Right renal pelvis (tissue), 4 donors: ENCODE results near the gene RTEL1. TPM values are rescaled to one million over a fixed set of nuclear protein-coding genes. Genes with fewer than 3 reads are reported as not detected.
"Not testable (repeated sequence)": the region's sequence is repeated elsewhere in the genome, so short reads cannot be mapped to it uniquely, and the experiment has no call there.

Source experiments
- DNase-seq, 4 donors: peaks; one replicate each; pipeline ENCODE4 v3.0.0-alpha.2; 2013; ENCODE audit warnings: low read depth in 4 of 4, low spot score in 3 of 4, missing footprints in 1 of 4
- polyA plus RNA-seq, 4 donors: library from polyadenylated mRNA; unstranded; fragments of 120-200 nt; gene quantifications; one replicate each; pipeline ENCODE4 v1.2.1, GENCODE V29; 2013; ENCODE audit not compliant: insufficient read length in 4 of 4

RTEL1 gene
- polyA plus RNA-seq, 4 donors, result 15.8 to 18.2 (median 17.6) TPM

DNA sequence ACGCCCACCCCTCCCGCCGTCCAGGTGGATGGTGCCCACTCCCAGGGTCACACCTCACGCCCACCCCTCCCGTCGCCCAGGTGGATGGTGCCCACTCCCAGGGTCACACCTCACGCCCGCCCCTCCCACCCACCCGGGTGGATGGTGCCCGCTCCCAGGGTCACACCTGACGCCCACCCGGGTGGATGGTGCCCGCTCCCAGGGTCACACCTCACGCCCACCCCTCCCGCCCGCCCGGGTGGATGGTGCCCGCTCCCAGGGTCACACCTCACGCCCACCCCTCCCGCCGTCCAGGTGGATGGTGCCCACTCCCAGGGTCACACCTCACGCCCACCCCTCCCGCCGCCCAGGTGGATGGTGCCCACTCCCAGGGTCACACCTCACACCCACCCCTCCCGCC, 7.6 kb upstream of the RTEL1 start:
- DNase-seq, result not testable (repeated sequence)

DNA sequence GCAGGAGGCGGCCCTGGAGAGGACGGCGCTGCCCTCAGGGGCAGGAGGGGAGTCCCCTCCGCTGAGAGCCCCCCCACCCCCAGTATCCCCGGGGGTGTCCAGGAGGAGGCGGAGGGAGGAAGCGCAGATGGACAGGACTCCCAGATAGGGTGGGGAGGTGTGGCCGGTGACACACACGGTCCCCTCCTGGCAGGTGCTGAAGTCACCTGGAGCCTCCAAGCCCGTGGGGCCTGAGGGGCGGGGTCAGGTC, 6.2 kb upstream of the RTEL1 start:
- no peak for DNase-seq

DNA sequence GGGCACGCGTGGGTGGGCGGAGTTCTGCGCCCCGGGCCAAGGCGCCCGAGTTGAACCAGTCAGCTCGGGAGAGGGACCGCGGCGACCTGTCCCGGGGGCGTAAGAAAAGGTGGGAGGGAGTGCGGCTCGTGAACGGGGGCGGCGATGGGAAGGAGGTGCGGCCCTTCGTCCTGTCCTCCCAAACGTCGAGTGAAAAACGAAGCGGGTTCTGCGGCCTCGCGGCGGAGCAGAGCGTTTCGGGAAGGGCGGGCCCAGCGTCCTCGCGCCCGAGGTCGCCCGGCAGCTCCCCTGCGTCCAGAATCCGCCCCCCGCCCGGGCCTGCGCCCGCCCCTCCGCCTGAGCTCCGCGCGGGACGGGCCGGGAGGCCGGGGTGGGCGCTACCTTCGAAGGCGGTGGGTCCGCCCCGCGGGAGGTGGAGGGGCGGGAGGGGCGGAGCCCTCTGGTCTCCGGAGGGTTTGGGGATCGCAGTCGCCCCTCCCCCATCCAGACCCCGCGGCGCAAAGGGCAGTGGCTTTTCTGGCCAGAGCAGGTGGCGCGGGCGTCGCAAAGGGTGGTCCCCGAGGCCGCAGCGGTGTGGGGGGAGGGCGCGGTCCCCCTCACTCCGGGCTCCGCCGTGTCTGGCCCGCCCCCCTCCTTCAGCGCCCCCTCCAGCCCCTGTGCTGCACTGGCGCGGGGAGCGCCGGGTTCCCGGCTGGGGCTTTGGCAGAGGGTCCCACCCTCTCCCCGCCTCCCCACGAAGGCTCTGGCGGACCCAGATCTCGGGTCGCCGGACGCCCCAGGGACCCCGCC, 5.7 kb upstream of the RTEL1 start:
- no peak for DNase-seq

DNA sequence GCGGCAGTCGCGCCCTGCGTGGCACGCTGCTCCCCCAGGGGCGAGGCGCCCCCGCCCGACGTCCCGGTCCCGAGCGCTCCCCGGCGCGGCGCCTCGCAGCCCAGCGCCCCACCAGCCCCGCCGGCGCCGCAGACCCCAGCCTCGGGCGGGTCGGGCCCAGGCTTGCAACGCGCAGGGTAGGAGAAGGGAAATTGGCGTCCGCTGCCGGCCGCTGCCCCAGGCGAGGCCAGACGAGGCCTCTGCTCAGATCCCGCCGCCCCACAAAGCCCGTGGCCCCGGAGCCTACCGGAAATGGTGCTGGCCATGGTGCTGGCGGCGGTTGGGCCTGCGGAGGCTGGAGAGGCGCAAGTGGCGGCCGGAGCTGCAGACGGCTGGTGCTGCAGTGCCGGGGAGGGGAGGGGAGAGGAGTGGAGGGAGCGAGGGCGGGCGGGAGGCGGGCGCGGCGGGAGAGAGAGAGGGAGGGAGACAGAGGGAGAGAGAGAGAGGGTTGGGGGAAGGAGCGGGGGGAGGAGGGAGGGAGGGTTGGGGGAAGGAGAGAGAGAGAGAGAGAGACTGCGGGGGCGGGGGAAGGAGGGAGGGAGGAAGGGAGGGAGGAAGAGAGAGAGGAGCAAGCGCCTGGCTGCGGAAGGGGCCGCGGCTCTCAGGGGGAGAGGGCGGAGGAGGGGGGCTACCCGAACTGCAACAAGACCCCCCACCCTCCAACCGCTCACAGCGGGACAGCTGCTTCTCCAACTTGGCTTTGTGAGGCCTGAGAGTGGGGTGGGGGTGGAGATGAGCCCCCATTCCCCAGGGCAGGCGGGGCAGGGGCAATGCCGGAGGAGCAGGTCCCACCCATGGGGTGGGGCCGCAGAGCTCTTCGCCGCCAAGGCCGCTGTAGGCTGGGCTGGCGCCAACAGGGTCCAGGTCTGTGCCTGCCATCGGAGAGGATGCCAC, 4.8 kb upstream of the RTEL1 start, which contains the start of gene STMN3:
STMN3 (minus strand) TSS at position 384 of the 933 bp plus-strand sequence; CDS start at position 305, 79 bp downstream.
- peak; percentile 81 to 88 (median 86) for DNase-seq

DNA sequence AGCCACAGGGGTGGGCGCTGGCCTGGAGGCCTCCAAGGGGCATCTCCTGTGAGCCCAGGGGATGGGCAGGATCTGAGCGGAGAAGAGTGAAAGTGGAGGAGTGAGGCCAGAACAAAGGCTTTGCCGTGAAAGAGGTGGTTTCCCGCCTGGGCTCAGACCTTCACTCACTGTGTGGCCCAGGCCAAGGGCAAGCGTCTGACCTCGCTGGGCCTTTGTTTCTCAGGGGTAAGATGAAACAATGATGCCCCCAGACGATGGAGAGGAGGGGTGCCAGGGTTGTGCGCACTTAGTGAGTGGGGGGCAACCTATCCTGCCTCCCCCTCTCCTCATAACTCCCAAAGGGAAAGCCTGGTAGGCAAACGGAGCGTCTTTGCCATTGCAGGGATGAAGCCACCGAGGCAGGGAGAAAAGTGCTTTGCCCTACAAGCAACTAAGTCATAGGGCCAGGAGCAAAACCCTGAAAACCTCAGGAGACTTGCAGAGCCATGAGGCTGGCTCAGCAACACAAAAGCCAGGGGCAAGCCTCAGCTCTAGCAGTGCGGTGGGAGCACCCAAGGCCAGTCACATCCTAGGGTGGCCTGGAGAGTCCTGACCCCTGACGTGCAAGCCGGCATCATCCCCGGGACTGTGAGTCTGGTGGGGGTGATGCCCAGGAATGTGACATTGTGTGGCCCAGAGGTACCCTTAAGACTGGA, 4.0 kb upstream of the RTEL1 start:
- no peak for DNase-seq

DNA sequence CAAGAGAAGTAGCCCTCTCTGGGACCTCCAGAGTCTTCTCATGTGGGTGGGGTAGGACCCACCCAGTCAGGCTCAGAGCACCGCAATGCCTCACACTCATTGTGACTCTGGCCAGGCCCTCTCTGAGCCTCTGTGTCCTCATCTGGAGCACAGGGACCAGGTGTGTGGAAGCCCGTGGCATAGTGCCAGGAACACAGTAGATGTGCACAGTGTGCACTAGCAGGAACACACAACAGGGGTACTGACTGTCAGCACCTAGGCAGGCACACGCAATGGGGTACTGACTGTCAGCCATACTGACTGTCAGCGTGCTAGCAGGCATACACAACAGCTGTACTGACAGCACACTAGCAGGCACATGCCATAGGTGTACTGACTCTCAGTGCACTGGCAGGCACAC, 2.9 kb upstream of the RTEL1 start:
- DNase-seq, result no peak

DNA sequence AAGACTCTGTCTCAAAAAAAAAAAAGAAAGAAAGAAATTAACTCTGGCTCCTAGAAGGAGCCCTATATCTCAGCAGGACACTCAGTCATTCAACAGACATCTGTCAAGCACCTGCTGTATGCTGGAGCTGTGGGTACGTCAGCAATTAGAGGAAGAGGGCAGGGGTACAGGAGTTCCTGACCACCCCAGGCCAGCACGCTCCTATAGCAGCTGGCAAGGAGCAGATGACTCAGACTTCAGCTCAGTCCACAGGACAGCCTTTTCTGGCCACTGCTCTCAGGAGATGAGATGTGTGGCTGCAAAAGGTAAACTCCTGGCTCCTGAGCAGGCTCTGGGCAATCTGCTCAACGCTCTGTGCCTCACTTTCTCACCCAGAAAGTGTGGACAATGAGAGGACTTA, 1.7 kb upstream of the RTEL1 start:
- DNase-seq, result no peak

DNA sequence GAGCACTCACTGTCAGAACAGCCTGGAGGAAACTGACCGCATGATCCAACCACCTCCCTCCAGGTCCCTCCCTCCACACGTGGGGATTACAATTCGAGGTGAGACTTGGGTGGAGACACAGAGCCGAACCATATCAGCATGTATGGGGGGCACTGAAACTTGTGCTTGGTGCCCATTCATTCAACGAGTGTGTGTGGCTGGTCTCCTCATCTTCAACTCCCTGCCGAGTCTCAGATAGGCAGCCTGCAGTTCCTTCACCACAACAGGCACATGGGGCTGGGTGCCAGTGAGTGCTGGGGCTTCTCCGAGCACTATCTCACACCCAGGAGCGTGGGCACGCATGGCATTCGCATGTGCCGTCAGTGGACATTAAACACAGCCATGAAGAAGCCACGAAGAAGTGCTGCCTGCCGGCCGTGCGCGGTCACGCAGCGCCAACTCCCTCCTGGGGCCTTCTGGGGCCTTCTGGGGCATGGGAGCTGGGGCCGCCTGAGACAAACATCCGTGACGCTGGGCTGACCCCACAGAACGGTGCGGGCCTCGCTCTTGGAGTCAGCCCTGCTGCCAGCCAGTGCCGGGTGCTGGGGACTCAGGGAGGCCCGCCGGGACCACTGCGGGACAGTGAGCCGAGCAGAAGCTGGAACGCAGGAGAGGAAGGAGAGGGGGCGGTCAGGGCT, 714 bp upstream of the RTEL1 start:
- DNase-seq, result no peak

DNA sequence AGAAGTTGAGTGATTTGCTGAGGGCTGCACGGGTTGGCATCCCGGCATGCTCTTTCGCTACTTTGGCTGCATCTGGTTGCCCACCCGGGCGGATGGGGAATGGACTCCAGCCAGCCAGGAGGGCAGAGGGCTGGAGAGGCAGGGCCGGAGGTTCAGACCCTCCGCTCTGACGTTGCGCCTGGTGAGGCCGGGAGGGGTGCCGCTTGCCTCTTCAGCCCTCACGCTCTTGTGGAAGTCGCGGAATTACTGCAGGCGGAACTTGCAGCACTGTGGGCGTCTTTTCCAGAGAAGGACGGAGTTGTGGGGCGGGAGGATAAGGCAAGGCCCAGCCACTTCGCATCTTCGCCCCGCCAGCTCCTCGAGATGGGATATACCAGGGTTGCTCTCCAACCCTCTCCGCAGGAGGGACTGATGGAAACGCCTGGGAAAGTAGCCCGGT, 656 bp downstream of the RTEL1 start:
- DNase-seq, result no peak

DNA sequence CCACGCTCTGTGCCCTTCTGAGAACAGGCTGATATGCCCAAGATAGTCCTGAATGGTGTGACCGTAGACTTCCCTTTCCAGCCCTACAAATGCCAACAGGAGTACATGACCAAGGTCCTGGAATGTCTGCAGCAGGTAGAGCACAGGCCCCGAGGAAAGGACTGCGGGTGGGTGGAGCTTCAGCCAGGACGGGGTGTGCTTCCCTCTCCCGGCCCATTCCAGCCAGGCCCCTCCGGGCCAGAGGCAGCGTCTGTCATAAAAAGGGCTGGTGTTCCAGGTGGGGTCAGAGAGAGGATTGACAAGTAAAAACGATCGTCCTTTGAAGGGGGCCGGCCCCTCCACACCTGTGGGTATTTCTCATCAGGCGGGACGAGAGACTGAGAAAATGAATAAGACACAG, 1.3 kb downstream of the RTEL1 start:
- DNase-seq, result no peak

DNA sequence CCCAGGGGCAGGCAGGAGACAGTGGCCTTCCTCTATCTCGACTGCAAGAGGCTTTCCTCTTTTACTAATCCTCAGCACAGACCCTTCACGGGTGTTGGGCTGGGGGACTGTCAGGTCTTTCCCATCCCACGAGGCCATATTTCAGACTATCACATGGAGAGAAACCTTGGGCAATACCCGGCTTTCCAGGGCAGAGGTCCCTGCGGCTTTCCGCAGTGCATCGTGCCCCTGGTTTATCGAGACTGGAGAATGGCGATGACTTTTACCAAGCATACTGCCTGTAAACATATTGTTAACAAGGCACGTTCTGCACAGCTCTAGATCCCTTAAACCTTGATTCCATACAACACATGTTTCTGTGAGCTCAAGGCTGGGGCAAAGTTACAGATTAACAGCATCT, 2.1 kb downstream of the RTEL1 start:
- not testable (repeated sequence) for DNase-seq

DNA sequence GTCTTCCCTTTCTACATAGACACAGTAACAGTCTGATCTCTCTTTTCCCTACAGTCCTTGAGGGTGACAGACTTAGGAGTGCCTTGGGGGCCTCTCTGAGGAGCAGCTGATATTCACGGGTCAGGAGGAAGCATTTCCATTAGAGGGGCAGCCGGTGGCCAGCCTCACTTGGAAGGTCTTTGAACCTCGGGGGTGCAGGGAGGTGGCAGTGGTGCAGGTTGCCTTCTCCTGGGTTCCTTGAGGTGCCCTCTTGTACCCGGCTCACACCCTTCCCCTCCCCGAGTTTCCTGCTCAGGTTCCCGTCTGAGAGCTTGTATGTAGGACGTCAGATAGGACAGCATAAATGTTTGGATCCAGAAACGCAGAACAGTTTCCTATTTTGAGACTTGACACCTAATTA, 2.5 kb downstream of the RTEL1 start:
- no peak for DNase-seq

DNA sequence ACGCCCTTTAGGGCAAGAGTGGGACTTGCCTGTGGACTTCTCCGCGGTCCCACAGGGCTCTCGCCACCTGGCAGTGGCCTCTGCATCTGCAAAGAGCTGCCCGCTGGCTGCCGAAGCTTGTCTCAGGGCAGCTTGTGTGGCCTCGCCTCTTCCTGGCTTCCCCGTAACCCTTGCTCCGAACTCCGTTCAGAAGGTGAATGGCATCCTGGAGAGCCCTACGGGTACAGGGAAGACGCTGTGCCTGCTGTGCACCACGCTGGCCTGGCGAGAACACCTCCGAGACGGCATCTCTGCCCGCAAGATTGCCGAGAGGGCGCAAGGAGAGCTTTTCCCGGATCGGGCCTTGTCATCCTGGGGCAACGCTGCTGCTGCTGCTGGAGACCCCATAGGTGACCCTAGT, 3.0 kb downstream of the RTEL1 start:
- no peak for DNase-seq

DNA sequence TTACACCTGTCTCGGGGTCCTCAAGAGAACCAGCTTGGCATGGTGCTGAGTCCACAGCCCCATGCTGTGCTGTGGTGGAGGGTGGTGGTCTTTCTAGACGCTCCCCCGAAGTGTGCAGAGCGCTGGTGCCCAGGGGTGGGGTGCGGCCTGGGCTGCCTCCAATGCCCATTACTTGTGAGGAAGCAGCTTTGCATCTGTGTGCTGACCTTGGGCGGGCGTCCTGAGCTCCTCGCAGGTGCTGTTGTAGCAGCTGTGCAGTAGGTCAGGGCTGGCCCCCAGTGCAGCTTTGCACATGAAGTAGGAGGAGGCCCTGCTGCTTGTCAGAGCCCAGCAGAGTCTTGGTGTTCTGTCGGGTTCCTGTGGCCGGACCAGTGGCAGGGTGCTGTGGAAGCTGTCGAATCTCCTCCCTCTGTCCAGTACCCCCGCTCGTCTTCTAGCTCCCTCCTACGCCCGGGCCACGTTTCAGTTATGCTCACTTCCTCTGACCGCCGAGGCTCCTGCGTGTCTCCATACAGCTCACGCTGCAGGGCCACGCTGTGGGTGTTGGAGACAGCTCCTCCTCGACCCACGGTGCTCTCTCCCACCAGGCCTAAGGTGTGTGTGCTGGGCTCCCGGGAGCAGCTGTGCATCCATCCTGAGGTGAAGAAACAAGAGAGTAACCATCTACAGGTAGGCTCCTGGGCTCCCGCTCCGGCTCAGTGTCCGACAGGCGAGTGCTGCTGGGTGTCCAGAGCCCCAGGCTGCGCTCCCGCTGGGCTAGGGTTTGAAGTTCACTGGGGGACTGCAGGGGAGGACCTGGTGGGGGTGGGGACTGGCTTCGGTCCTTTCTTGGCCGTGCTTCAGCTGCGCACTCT, 4.1 kb downstream of the RTEL1 start:
- DNase-seq, result no peak

DNA sequence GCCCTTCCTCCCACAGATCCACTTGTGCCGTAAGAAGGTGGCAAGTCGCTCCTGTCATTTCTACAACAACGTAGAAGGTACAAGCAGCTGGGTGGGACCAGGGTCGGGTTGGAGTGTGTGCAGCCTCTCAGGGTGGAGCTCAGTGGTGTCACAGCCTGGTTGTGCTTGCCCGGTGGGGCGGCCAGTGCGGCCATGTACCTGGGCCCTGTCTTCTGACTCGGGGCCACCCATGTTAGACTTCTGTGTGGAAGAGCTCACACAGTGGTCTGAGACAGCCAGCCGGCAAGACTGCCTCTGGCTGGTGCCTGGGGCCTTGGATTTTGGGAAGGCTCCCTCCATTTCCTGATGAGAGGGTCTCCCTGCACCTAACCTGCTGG, 4.7 kb downstream of the RTEL1 start:
- no peak for DNase-seq

DNA sequence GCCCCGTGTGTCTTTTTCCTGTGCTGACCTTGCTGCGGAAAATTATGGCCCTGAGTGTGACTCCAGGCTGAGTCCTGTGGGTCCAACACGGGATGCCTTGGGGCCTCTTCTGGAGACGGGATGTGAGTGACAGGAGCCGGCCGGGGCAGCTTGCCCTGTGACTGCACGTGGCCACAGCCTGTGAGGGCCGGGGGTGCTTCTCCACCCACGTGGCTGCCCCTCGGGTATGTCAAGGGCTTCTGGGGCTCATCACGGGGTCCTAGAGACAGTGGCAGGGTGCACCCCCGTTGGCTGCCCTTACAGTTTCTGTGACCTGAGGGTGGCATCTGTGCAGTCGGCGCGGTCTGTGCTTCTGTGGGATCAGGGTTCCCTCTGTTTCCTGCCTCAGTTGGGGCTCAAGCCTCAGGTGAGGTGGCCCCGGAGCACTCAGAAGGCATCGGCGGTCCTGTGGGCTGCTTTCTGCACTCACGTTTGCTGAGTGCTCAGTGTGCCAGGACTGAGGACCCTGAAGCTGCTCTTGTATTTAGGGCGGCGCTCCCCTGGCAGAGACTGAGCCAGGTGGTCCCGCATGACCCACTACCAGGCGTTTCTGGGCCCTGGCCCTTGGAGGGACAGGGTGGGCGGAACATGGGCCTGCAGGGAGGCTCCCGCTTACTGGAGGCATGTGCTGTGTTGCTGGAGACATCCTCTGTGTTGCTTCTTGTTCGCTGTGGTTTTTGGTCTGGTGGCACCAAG, 5.4 kb downstream of the RTEL1 start:
- no peak for DNase-seq

DNA sequence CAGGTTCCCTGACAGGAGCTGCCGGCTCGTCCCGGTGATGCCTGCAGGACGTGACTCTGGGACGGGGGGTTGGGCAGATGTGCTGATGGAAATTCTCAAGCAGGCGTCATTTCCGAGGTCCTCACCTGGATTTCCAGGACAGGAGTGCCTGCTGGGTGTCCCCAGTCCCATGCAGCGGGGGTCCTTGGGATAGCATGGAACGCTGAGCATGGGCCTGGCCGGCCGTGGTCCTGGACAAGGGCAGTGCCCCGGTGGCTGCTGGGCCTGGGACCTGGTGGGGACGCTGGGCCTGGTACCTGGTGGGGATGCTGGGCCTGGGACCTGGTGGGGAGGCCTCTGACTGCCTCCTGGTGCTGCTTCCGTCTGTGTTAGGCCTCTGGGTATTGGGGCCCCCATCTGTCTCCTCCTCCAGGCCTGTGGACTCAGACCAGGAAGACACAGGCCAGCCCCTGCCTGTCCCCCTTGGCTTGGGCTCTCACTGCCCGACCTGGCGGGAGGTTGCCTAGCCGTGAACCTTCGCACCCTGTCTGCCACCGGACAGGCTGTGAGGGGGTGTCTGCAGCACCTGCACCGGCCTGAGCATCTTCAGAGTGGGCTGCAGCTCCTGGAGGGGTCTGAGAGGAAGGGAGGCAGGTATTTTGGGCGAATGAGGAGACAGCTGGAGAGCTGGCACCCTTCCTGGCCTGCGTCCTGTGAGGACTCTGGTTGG, 6.2 kb downstream of the RTEL1 start:
- DNase-seq, result no peak

DNA sequence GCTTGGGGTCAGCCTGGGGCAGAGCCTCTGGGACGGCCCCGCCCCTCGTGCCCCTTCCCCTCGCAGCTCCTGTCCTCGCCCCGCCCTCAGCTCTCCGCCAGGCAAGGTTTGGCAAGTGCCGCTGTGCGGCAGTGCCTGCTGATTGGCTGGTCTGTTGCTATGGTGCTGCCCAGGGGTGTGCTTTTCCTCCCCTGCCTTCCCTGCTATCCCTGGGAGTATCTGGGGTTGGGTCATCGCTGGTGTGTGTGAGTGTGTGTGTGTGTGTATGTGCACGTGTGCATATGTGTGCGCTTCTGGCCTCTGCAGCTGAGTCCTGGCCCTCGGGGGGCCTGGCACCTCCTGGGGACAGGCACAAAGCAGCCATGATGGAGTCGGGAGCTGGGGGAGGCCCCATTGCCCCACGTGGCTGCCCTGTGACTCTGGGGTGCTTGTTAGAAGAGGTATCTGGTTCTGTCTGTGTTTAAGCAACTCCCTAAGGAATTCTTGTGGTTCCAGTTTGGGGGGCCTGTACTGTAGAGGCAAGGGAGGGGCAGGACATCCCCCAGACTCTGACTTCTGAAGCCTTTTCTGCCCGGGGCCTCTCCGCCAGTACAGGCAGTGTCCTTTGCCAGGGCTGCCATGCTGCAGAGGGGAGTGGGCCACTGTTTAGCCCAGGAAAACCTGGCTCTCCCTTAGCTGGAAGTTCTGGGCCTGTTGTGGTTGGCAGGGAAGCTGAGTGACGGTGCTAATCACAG, 6.9 kb downstream of the RTEL1 start:
- no peak for DNase-seq
